PFSK-1 (cell line): ENCODE results near the gene SLC12A8.

Experiments used
- FOXP2 ChIP-seq: optimal IDR thresholded peaks from 2 replicates; pipeline ENCODE3; 2011; ENCODE audit warnings: borderline replicate concordance, control low read depth, inconsistent platforms; ENCODE audit not compliant: insufficient read depth; ENCODE audit errors: extremely low read length, extremely low read depth
- POLR2AphosphoS5 ChIP-seq: IDR thresholded peaks from 2 replicates; pipeline ENCODE4 v1.6.1; 2012; ENCODE audit warnings: low read depth, mild to moderate bottlenecking, control low read depth, low read length, moderate library complexity
- REST ChIP-seq, 2 experiments: IDR thresholded peaks; 2 replicates each; pipeline versions ENCODE4 v1.6.1 to v1.8.0; 2011 to 2012; ENCODE audit warnings: low read depth in 2 of 2, low read length in 2 of 2, control low read depth in 1 of 2, inconsistent platforms in 1 of 2, mild to moderate bottlenecking in 1 of 2, moderate library complexity in 1 of 2; ENCODE audit not compliant: insufficient read depth in 1 of 2
- SIN3A ChIP-seq: IDR thresholded peaks from 2 replicates; pipeline ENCODE4 v1.6.1; 2012; ENCODE audit warnings: mild to moderate bottlenecking, low read length, moderate library complexity, borderline replicate concordance; ENCODE audit not compliant: insufficient read depth
- TAF1 ChIP-seq: IDR thresholded peaks from 2 replicates; pipeline ENCODE4 v1.6.1; 2012; ENCODE audit warnings: low read length, control low read depth, borderline replicate concordance; ENCODE audit not compliant: insufficient read depth

GRCh38 chr3:125058529-125058928, 154.0 kb downstream of the SLC12A8 start:
- no peak for TF ChIP-seq REST (IDR thresholded peaks at IDR 0.05; ENCODE audit: insufficient read depth in 1 of 2, low read depth in 2 of 2, low read length in 2 of 2)
- no peak for TF ChIP-seq TAF1
- no peak for TF ChIP-seq SIN3A
- TF ChIP-seq POLR2AphosphoS5, result no peak
- no peak for TF ChIP-seq FOXP2
